ENCODE data around the gene OXER1. TPM values are rescaled to one million over a fixed set of nuclear protein-coding genes. Genes with fewer than 3 reads are reported as not detected.

Gene OXER1
- total RNA-seq, 2 donors from 2014 or later: 3.5 to 6.5 TPM

DNA sequence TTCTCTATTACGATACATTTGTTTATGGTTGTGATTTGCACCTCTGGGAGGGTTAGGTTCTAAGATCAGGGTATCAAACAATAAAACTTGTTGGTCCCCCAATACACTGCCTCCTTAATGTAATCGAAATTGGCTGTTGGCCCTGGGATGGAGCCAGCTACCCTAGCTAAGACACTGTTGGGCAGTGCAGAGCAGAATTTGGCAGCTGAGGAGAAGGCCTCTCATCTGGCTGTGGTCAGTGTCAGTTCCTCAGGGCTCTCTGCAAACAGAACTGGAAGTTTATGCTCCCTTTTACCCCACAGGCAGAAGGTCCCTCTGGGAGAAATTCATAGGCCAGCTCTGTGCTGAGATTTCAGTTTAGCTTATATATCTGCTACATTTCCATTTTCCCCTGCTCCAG lies 37.0 kb upstream of the OXER1 start:
- H3K9me3 ChIP-seq (ENCODE audit: control insufficient read depth, low read length): peaks cover 10% of the 10 kb centered on the region
- H3K27me3 ChIP-seq (ENCODE audit: control insufficient read depth, insufficient read depth, low read length, poor library complexity, severe bottlenecking): peaks cover 50% of the 10 kb centered on the region
- Mint-ChIP-seq H3K9me3 (peaks cover 4% of the 10 kb centered on the region), H3K4me1 (no peaks in the 10 kb centered on the region), H3K27me3 (ENCODE audit: insufficient read depth) (peaks cover 37% of the 10 kb centered on the region), H3K4me3 (no peak overlapping the region), H3K27ac (no peak overlapping the region), H3K36me3 (ENCODE audit: low read depth) (peaks cover 4% of the 10 kb centered on the region)
- H3K27ac ChIP-seq (ENCODE audit: low read depth, low read length): no peak overlapping the region
- DNase-seq: no peak
- no peak overlapping the region for H3K9ac ChIP-seq (ENCODE audit: extremely low read depth, low read length, poor library complexity, severe bottlenecking)
- WGBS, 2 experiments (ENCODE audit: insufficient coverage in 1 of 2, insufficient read length in 1 of 2): 75 to 88% methylated on average over 1 to 2 of the region's 2 CpGs
- no peak overlapping the region for H3K4me3 ChIP-seq (ENCODE audit: low read length)
- no peaks in the 10 kb centered on the region for H3K4me1 ChIP-seq (ENCODE audit: control insufficient read depth, insufficient read depth, low read length)
- TF ChIP-seq, protein P1, sequence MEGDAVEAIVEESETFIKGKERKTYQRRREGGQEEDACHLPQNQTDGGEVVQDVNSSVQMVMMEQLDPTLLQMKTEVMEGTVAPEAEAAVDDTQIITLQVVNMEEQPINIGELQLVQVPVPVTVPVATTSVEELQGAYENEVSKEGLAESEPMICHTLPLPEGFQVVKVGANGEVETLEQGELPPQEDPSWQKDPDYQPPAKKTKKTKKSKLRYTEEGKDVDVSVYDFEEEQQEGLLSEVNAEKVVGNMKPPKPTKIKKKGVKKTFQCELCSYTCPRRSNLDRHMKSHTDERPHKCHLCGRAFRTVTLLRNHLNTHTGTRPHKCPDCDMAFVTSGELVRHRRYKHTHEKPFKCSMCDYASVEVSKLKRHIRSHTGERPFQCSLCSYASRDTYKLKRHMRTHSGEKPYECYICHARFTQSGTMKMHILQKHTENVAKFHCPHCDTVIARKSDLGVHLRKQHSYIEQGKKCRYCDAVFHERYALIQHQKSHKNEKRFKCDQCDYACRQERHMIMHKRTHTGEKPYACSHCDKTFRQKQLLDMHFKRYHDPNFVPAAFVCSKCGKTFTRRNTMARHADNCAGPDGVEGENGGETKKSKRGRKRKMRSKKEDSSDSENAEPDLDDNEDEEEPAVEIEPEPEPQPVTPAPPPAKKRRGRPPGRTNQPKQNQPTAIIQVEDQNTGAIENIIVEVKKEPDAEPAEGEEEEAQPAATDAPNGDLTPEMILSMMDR (conservative IDR thresholded peaks at IDR 0.05): no peak
- no peaks in the 10 kb centered on the region for H3K36me3 ChIP-seq (ENCODE audit: control insufficient read depth, insufficient read depth, low read length)

DNA sequence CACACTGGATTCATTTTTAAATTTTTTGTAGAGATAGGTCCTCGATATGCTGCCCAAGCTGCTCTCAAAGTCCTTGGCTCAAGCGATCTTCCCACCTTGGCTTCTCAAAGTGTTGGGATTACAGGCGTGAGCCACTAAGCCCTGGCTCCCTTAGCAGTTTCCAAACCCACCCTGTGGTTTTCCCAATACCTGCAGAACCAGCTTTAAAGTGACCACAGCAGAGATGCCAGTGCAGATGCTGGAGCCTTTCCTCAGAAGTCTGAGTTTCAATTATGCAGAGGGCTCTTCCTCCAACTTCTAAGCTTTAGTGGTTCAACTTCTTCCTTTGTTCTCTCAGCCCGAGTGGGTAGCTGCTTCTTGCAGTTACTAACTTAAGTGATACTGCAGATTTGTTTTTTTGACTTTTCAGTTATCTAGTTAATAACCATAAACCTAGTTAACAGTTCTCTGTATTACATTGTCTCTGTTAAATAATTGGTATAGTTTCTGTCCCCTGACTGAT lies 36.6 kb upstream of the OXER1 start:
- Histone ChIP-seq H3K4me1 (ENCODE audit: control insufficient read depth, insufficient read depth, low read length) (no peaks in the 10 kb centered on the region), H3K27me3 (ENCODE audit: control insufficient read depth, insufficient read depth, low read length, poor library complexity, severe bottlenecking) (peaks cover 50% of the 10 kb centered on the region), H3K9ac (ENCODE audit: extremely low read depth, low read length, poor library complexity, severe bottlenecking) (no peak overlapping the region), H3K9me3 (ENCODE audit: control insufficient read depth, low read length) (peaks cover 10% of the 10 kb centered on the region), H3K4me3 (ENCODE audit: low read length) (no peak overlapping the region), H3K36me3 (ENCODE audit: control insufficient read depth, insufficient read depth, low read length) (no peaks in the 10 kb centered on the region), H3K27ac (ENCODE audit: low read depth, low read length) (no peak overlapping the region)
- H3K4me1 Mint-ChIP-seq: no peaks in the 10 kb centered on the region
- no peak overlapping the region for H3K4me3 Mint-ChIP-seq
- DNase-seq: no peak
- peaks cover 4% of the 10 kb centered on the region for H3K9me3 Mint-ChIP-seq
- TF ChIP-seq, protein P1 (conservative IDR thresholded peaks at IDR 0.05): no peak
- H3K27me3 Mint-ChIP-seq (ENCODE audit: insufficient read depth): peaks cover 36% of the 10 kb centered on the region
- no peak overlapping the region for H3K27ac Mint-ChIP-seq
- peaks cover 4% of the 10 kb centered on the region for H3K36me3 Mint-ChIP-seq (ENCODE audit: low read depth)
- WGBS, 2 experiments (ENCODE audit: insufficient coverage in 1 of 2, insufficient read length in 1 of 2): 92 to 95% methylated on average over 3 to 4 of the region's 4 CpGs

DNA sequence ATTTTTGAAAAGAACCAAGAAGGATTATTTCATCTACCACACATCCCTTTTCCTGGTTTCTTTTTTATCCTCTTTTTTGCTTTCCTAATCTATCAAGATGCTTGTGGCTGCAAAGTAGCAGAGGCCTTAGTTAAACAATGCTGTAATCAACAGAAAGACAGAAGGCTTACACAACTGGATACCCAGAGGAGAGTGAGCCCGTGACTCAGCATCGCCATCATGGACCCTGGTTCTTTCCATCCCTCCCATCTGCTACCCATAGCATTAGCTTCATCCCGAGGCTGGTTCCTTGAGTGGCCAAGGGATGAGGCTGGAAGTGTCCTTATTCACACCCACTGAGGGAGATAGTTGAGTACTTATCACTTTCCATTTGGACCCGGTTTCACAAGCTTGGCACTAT lies 35.9 kb upstream of the OXER1 start:
- no peak overlapping the region for H3K4me3 ChIP-seq (ENCODE audit: low read length)
- no peak overlapping the region for H3K9ac ChIP-seq (ENCODE audit: extremely low read depth, low read length, poor library complexity, severe bottlenecking)
- DNase-seq: no peak
- H3K27me3 ChIP-seq (ENCODE audit: control insufficient read depth, insufficient read depth, low read length, poor library complexity, severe bottlenecking): peaks cover 45% of the 10 kb centered on the region
- Mint-ChIP-seq H3K4me3 (no peak overlapping the region), H3K27ac (no peak overlapping the region), H3K36me3 (ENCODE audit: low read depth) (peaks cover 4% of the 10 kb centered on the region), H3K9me3 (peaks cover 4% of the 10 kb centered on the region), H3K4me1 (no peaks in the 10 kb centered on the region), H3K27me3 (ENCODE audit: insufficient read depth) (peaks cover 34% of the 10 kb centered on the region)
- WGBS, 2 experiments (ENCODE audit: insufficient coverage in 1 of 2, insufficient read length in 1 of 2): 88 to 91% methylated on average over 2 to 3 of the region's 4 CpGs
- H3K36me3 ChIP-seq (ENCODE audit: control insufficient read depth, insufficient read depth, low read length): no peaks in the 10 kb centered on the region
- no peaks in the 10 kb centered on the region for H3K4me1 ChIP-seq (ENCODE audit: control insufficient read depth, insufficient read depth, low read length)
- H3K9me3 ChIP-seq (ENCODE audit: control insufficient read depth, low read length): peaks cover 10% of the 10 kb centered on the region
- no peak overlapping the region for H3K27ac ChIP-seq (ENCODE audit: low read depth, low read length)
- TF ChIP-seq, protein P1 (conservative IDR thresholded peaks at IDR 0.05): no peak
